ENCODE measurements around the gene CLDN9.
A peak's percentile ranks its signal among the peaks of the same experiment; 100 is the strongest.

The CLDN9 gene

GRCh38 chr16:3057181-3058138 lies 44.7 kb downstream of the CLDN9 start:
- H3K27ac ChIP-seq, result peak overlapping the region in 8 of 11 experiments; percentile 87 to 96 (median 92); a peak in 14 of 22 replicates
- H4K20me1 ChIP-seq, result peaks cover 0 to 6% (median 0%) of the 10 kb centered on the region in 11 experiments; a peak in 3 of 22 replicates
- no peaks in the 10 kb centered on the region for H3K9me3 ChIP-seq (replicated peaks in 1 of 11)
- H3K36me3 ChIP-seq, result peaks cover 0 to 34% (median 4%) of the 10 kb centered on the region in 11 experiments; a peak in 11 of 22 replicates
- H3K4me1 ChIP-seq, result peaks cover 55 to 74% (median 70%) of the 10 kb centered on the region in 10 experiments
- peak overlapping the region; percentile 84 to 98 (median 94); a peak in 20 of 22 replicates for H3K9ac ChIP-seq
- H3K4me3 ChIP-seq, result peak overlapping the region; percentile 77 to 94 (median 88)
- no peak for TF ChIP-seq Cebpa-rat (IDR thresholded peaks at IDR 0.05)
- peak overlapping the region; percentile 95 to 100 (median 99) for H3K4me2 ChIP-seq
- no peaks in the 10 kb centered on the region for H3K27me3 ChIP-seq

- no peaks in the 10 kb centered on the region for H3K27me3 ChIP-seq
- H3K9me3 ChIP-seq (replicated peaks in 1 of 11), result no peaks in the 10 kb centered on the region
- peaks cover 52 to 65% (median 62%) of the 10 kb centered on the region in 10 experiments for H3K4me1 ChIP-seq
- peaks cover 0 to 34% (median 4%) of the 10 kb centered on the region in 11 experiments; a peak in 11 of 22 replicates for H3K36me3 ChIP-seq
- H3K4me2 ChIP-seq, result peak overlapping the region; percentile 95 to 100 (median 99)
- peak overlapping the region; percentile 77 to 94 (median 88) for H3K4me3 ChIP-seq
- no peak for TF ChIP-seq Cebpa-rat (IDR thresholded peaks at IDR 0.05)
- H4K20me1 ChIP-seq, result peaks cover 0 to 6% (median 0%) of the 10 kb centered on the region in 11 experiments; a peak in 3 of 22 replicates
- H3K9ac ChIP-seq, result peak overlapping the region; percentile 84 to 98 (median 94)
- H3K27ac ChIP-seq, result peak overlapping the region; percentile 79 to 96 (median 90); a peak in 21 of 22 replicates
These were observed 45.7 kb downstream of the CLDN9 start for GRCh38 chr16:3058139-3059030.

GRCh38 chr16:3059041-3059722 lies 46.5 kb downstream of the CLDN9 start:
- H3K4me2 ChIP-seq, result peak overlapping the region; percentile 95 to 100 (median 99)
- H3K36me3 ChIP-seq, result peaks cover 0 to 26% (median 0%) of the 10 kb centered on the region in 11 experiments; a peak in 7 of 22 replicates
- peaks cover 44 to 57% (median 54%) of the 10 kb centered on the region in 10 experiments for H3K4me1 ChIP-seq
- H3K27me3 ChIP-seq, result no peaks in the 10 kb centered on the region
- peak overlapping the region; percentile 79 to 96 (median 90); a peak in 21 of 22 replicates for H3K27ac ChIP-seq
- peak overlapping the region; percentile 77 to 94 (median 88) for H3K4me3 ChIP-seq
- H3K9me3 ChIP-seq (replicated peaks in 1 of 11), result no peaks in the 10 kb centered on the region
- H4K20me1 ChIP-seq, result peaks cover 0 to 6% (median 0%) of the 10 kb centered on the region in 11 experiments; a peak in 3 of 22 replicates
- TF ChIP-seq Cebpa-rat (IDR thresholded peaks at IDR 0.05), result no peak
- peak overlapping the region; percentile 84 to 98 (median 94) for H3K9ac ChIP-seq

GRCh38 chr16:3059723-3060242 lies 47.1 kb downstream of the CLDN9 start:
- Histone ChIP-seq H3K4me1 (peaks cover 41 to 51% (median 48%) of the 10 kb centered on the region in 10 experiments), H3K9me3 (replicated peaks in 1 of 11) (no peaks in the 10 kb centered on the region), H3K27ac (peak overlapping the region; percentile 75 to 96 (median 90); a peak in 21 of 22 replicates), H4K20me1 (peaks cover 0 to 6% (median 0%) of the 10 kb centered on the region in 11 experiments; a peak in 3 of 22 replicates), H3K36me3 (peaks cover 0 to 20% (median 0%) of the 10 kb centered on the region in 11 experiments; a peak in 4 of 22 replicates), H3K4me2 (peak overlapping the region; percentile 95 to 100 (median 99)), H3K9ac (peak overlapping the region; percentile 84 to 98 (median 94)), H3K4me3 (peak overlapping the region; percentile 77 to 94 (median 88)), H3K27me3 (no peaks in the 10 kb centered on the region)
- no peak for TF ChIP-seq Cebpa-rat (IDR thresholded peaks at IDR 0.05)

- Histone ChIP-seq H4K20me1 (peaks cover 0 to 6% (median 0%) of the 10 kb centered on the region in 11 experiments; a peak in 3 of 22 replicates), H3K4me1 (peaks cover 41 to 51% (median 48%) of the 10 kb centered on the region in 10 experiments), H3K36me3 (peaks cover 0 to 16% (median 0%) of the 10 kb centered on the region in 11 experiments; a peak in 3 of 22 replicates), H3K9ac (peak overlapping the region in 2 of 11 experiments; percentile 97 to 98; a peak in 3 of 22 replicates), H3K9me3 (replicated peaks in 1 of 11) (no peaks in the 10 kb centered on the region), H3K27me3 (no peaks in the 10 kb centered on the region), H3K4me2 (peak overlapping the region; percentile 95 to 100 (median 99); a peak in 19 of 22 replicates), H3K27ac (peak overlapping the region in 2 of 11 experiments; percentile 92 to 96; a peak in 4 of 22 replicates), H3K4me3 (no peak overlapping the region)
- TF ChIP-seq Cebpa-rat (IDR thresholded peaks at IDR 0.05), result no peak
These were observed 47.8 kb downstream of the CLDN9 start for GRCh38 chr16:3060339-3061127.

- Histone ChIP-seq H3K9ac (no peak overlapping the region), H3K4me2 (no peak overlapping the region), H3K36me3 (0 out of 22 replicates have a peak, but pooled peaks cover 0 to 4% (median 0%) of the 10 kb centered on the region in 11 experiments), H3K27ac (no peak overlapping the region), H3K9me3 (replicated peaks in 1 of 11) (no peaks in the 10 kb centered on the region), H3K27me3 (no peaks in the 10 kb centered on the region), H3K4me3 (no peak overlapping the region), H3K4me1 (peaks cover 28 to 43% (median 36%) of the 10 kb centered on the region in 10 experiments), H4K20me1 (peaks cover 0 to 6% (median 0%) of the 10 kb centered on the region in 11 experiments; a peak in 3 of 22 replicates)
- no peak for TF ChIP-seq Cebpa-rat (IDR thresholded peaks at IDR 0.05)
These were observed 49.8 kb downstream of the CLDN9 start for GRCh38 chr16:3062553-3062952.

All from BLaER1 treated with 17β-estradiol and CSF1 and Interleukin-3, amounts not matched to agents 10 nM and 100 nM (cell line).